IMR-90 (cell line): ENCODE measurements around the gene ATG9B. TPM values are rescaled to one million over a fixed set of nuclear protein-coding genes. Genes with fewer than 3 reads are reported as not detected.
A peak's percentile ranks its signal among the peaks of the same experiment; 100 is the strongest.

Source experiments
- ATAC-seq: fragments of 200-7000 bp; cut with Tn5 transposase; 2 replicates; pipeline ENCODE4 v1.9.1; 2020; ENCODE audit warnings: low read depth, mild to moderate bottlenecking, moderate library complexity
- BruUV-seq: library from RNA; stranded (reverse); fragments of 400-500 nt; replicated peaks from 2 replicates; lab custom pipeline; 2021; lab: Mats Ljungman, UMichigan
- CTCF ChIA-PET: fragments of 300-600 bp; formaldehyde crosslinking; extraction: SDS; loops from one replicate; lab custom pipeline; 2021; ENCODE audit warnings: antibody characterized with exemption; lab: Yijun Ruan, JAX
- POLR2A ChIA-PET: fragments of 300-600 bp; sonication (Branson Sonifier 250); formaldehyde crosslinking; loops from one replicate; lab custom pipeline; 2022; ENCODE audit warnings: antibody characterized with exemption; ENCODE audit not compliant: unreplicated experiment; lab: Charles Lee
- DNase-seq: peaks from one replicate; pipeline ENCODE4 v3.0.0; 2013
- H2AFZ ChIP-seq: replicated peaks from 2 replicates; pipeline ENCODE3; 2013; ENCODE audit warnings: low read length, mild to moderate bottlenecking; ENCODE audit not compliant: poor library complexity
- H2AK5ac ChIP-seq: 2 replicates; pipeline ENCODE4 v1.6.1; 2013; ENCODE audit warnings: low read depth, low read length, inconsistent platforms
- H2AK9ac ChIP-seq: replicated peaks from 2 replicates; pipeline ENCODE3; 2013; ENCODE audit warnings: mild to moderate bottlenecking, low read depth, low read length, moderate library complexity; ENCODE audit not compliant: poor library complexity
- H2BK120ac ChIP-seq: 2 replicates; pipeline ENCODE4 v1.6.1; 2013; ENCODE audit warnings: low read depth, low read length, inconsistent platforms
- H2BK15ac ChIP-seq: 3 replicates; pipeline ENCODE4 v1.6.1; 2013; ENCODE audit warnings: low read depth, low read length, inconsistent platforms
- H2BK20ac ChIP-seq: 2 replicates; pipeline ENCODE4 v1.6.1; 2013; ENCODE audit warnings: low read depth, mild to moderate bottlenecking, inconsistent platforms, low read length, moderate library complexity
- H2BK5ac ChIP-seq: 2 replicates; pipeline ENCODE4 v1.6.1; 2013; ENCODE audit warnings: mild to moderate bottlenecking, low read depth, low read length, inconsistent platforms; ENCODE audit not compliant: poor library complexity, severe bottlenecking
- H3K14ac ChIP-seq: replicated peaks from 2 replicates; pipeline ENCODE4 v1.6.1; 2013; ENCODE audit warnings: low read depth, low read length, inconsistent platforms
- H3K18ac ChIP-seq: 2 replicates; pipeline ENCODE4 v1.6.1; 2013; ENCODE audit warnings: low read depth, low read length, control low read depth
- H3K23ac ChIP-seq: 2 replicates; pipeline ENCODE4 v1.6.1; 2013; ENCODE audit warnings: low read depth, low read length, inconsistent platforms
- H3K27ac ChIP-seq: 2 replicates; pipeline ENCODE4 v1.5.1; 2013; ENCODE audit warnings: mild to moderate bottlenecking, control low read depth, low read length; ENCODE audit not compliant: insufficient read depth
- H3K27me3 ChIP-seq: 2 replicates; pipeline ENCODE4 v1.6.1; 2013; ENCODE audit warnings: low read length; ENCODE audit not compliant: control insufficient read depth, insufficient read depth
- H3K36me3 ChIP-seq: 2 replicates; pipeline ENCODE4 v1.6.1; 2013; ENCODE audit warnings: low read length, mixed read lengths; ENCODE audit not compliant: control insufficient read depth, insufficient read depth
- H3K4ac ChIP-seq: 2 replicates; pipeline ENCODE4 v1.6.1; 2013; ENCODE audit warnings: low read depth, low read length, inconsistent platforms
- H3K4me1 ChIP-seq: 2 replicates; pipeline ENCODE4 v1.6.1; 2013; ENCODE audit warnings: low read length, mixed read lengths; ENCODE audit not compliant: control insufficient read depth, insufficient read depth
- H3K4me2 ChIP-seq: 2 replicates; pipeline ENCODE4 v1.6.1; 2013; ENCODE audit warnings: low read depth, mild to moderate bottlenecking, control low read depth, low read length, moderate library complexity
- H3K4me3 ChIP-seq: 2 replicates; pipeline ENCODE4 v1.5.1; 2013; ENCODE audit warnings: low read depth, mild to moderate bottlenecking, control low read depth, low read length, moderate library complexity; ENCODE audit not compliant: insufficient read depth
- H3K56ac ChIP-seq: 2 replicates; pipeline ENCODE4 v1.6.1; 2013; ENCODE audit warnings: low read length, inconsistent platforms; ENCODE audit not compliant: insufficient read depth; ENCODE audit errors: extremely low read depth
- H3K79me1 ChIP-seq, 2 experiments: 2 replicates each; pipeline ENCODE4 v1.6.1; 2013; ENCODE audit warnings: low read length in 2 of 2, inconsistent platforms in 1 of 2, low read depth in 1 of 2
- H3K9ac ChIP-seq: 2 replicates; pipeline ENCODE4 v1.6.1; 2013; ENCODE audit warnings: low read depth, low read length, control low read depth
- H3K9me1 ChIP-seq: 2 replicates; pipeline ENCODE4 v1.6.1; 2013; ENCODE audit warnings: low read length, inconsistent platforms; ENCODE audit not compliant: insufficient read depth
- H3K9me3 ChIP-seq: 2 replicates; pipeline ENCODE4 v1.6.1; 2013; ENCODE audit warnings: low read length; ENCODE audit not compliant: control insufficient read depth, insufficient read depth
- H4K20me1 ChIP-seq: 2 replicates; pipeline ENCODE4 v1.6.1; 2013; ENCODE audit warnings: low read length, inconsistent platforms; ENCODE audit not compliant: insufficient read depth
- H4K5ac ChIP-seq: 2 replicates; pipeline ENCODE4 v1.6.1; 2013; ENCODE audit warnings: mild to moderate bottlenecking, low read depth, low read length, control low read depth
- H4K8ac ChIP-seq, 2 experiments: 2 replicates each; pipeline ENCODE4 v1.6.1; 2013; ENCODE audit warnings: low read depth in 2 of 2, low read length in 2 of 2, control low read depth in 1 of 2, inconsistent platforms in 1 of 2
- H4K91ac ChIP-seq: 2 replicates; pipeline ENCODE4 v1.6.1; 2013; ENCODE audit warnings: low read depth, low read length, inconsistent platforms; ENCODE audit not compliant: insufficient read depth
- BHLHE40 ChIP-seq: fragments of 150-350 bp; IDR thresholded peaks from 2 replicates; pipeline ENCODE4 v1.6.1; 2016; ENCODE audit warnings: mild to moderate bottlenecking, low read depth, low read length
- CEBPB ChIP-seq: IDR thresholded peaks from 2 replicates; pipeline ENCODE4 v1.6.1; 2012; ENCODE audit warnings: low read depth, low read length, improper control_type of control experiment
- CHD1 ChIP-seq: IDR thresholded peaks from 2 replicates; pipeline ENCODE4 v1.6.1; 2012; ENCODE audit warnings: low read depth, low read length, improper control_type of control experiment
- FOS ChIP-seq: fragments of 150-350 bp; IDR thresholded peaks from 2 replicates; pipeline ENCODE4 v1.6.1; 2016; ENCODE audit warnings: low read depth, low read length
- MAFK ChIP-seq: IDR thresholded peaks from 2 replicates; pipeline ENCODE4 v1.6.1; 2012; ENCODE audit warnings: low read depth, low read length, improper control_type of control experiment
- MAZ ChIP-seq: IDR thresholded peaks from 2 replicates; pipeline ENCODE4 v1.6.1; 2012; ENCODE audit warnings: low read depth, mild to moderate bottlenecking, low read length, improper control_type of control experiment, moderate library complexity, borderline replicate concordance
- MXI1 ChIP-seq: IDR thresholded peaks from 2 replicates; pipeline ENCODE4 v1.6.1; 2012; ENCODE audit warnings: low read depth, mild to moderate bottlenecking, low read length, moderate library complexity, borderline replicate concordance
- NFE2L2 ChIP-seq: fragments of 150-350 bp; IDR thresholded peaks from 2 replicates; pipeline ENCODE4 v1.6.1; 2016; ENCODE audit warnings: low read depth, mild to moderate bottlenecking, low read length
- POLR2A ChIP-seq: IDR thresholded peaks from 2 replicates; pipeline ENCODE4 v1.6.1; 2012; ENCODE audit warnings: mild to moderate bottlenecking, low read depth, low read length
- RAD21 ChIP-seq: IDR thresholded peaks from 2 replicates; pipeline ENCODE4 v1.6.1; 2012; ENCODE audit warnings: low read length, improper control_type of control experiment
- RCOR1 ChIP-seq: IDR thresholded peaks from 2 replicates; pipeline ENCODE4 v1.6.1; 2012; ENCODE audit warnings: mild to moderate bottlenecking, low read length, improper control_type of control experiment; ENCODE audit not compliant: insufficient replicate concordance
- RFX5 ChIP-seq: IDR thresholded peaks from 2 replicates; pipeline ENCODE4 v1.8.0; 2012; ENCODE audit warnings: low read depth, mild to moderate bottlenecking, low read length, moderate library complexity
- SMC3 ChIP-seq: fragments of 150-350 bp; IDR thresholded peaks from 2 replicates; pipeline ENCODE4 v1.6.1; 2016; ENCODE audit warnings: low read depth, mild to moderate bottlenecking, antibody characterized with exemption, low read length, moderate library complexity
- WGBS, 2 experiments: methylation state at CpG; one replicate each; pipeline versions ENCODE4 v1.1.5 to v1.1.7; 2013; ENCODE audit warnings: missing lambda C conversion rate in 2 of 2; ENCODE audit not compliant: insufficient read length in 1 of 2; ENCODE audit errors: extremely low coverage in 2 of 2; 5-methylcytosine and 5-hydroxymethylcytosine counted together
- dilution Hi-C: fragments of 300-500 bp; cut with HindIII; formaldehyde crosslinking; loops from one replicate; pipeline ENCODE4 v1.14.3; 2018; ENCODE audit warnings: low sequenced_read_pairs; ENCODE audit not compliant: unreplicated experiment
- in situ Hi-C: fragments of 300-500 bp; cut with MboI; formaldehyde crosslinking; loops from 3 replicates; pipeline ENCODE4 v1.14.3; 2019; ENCODE audit warnings: low sequenced_read_pairs, inconsistent platforms, mixed read lengths
- intact Hi-C: fragments of 100-400 bp; cut with micrococcal nuclease; formaldehyde crosslinking; loops from 2 replicates; pipeline ENCODE4 v1.10.0; 2022
- polyA plus RNA-seq, 3 experiments: library from polyadenylated mRNA; depleted of rRNA; stranded (reverse); fragments of >200 nt; gene quantifications; 2 replicates each; pipeline ENCODE4 v1.2.3, GENCODE V29; 2012; ENCODE audit warnings: low replicate concordance in 1 of 3
- total RNA-seq: library from RNA; depleted of rRNA; stranded (reverse); fragments of >200 nt; gene quantifications from 2 replicates; pipeline ENCODE4 v1.2.3, GENCODE V29; 2012
- TF ChIP-seq, protein P1 (sequence below): conservative IDR thresholded peaks from 2 replicates; pipeline ENCODE4 v1.5.1; 2012; ENCODE audit warnings: mild to moderate bottlenecking, low read depth, low read length, improper control_type of control experiment
- TF ChIP-seq, protein P2 (sequence below): fragments of 150-350 bp; IDR thresholded peaks from 2 replicates; pipeline ENCODE4 v1.6.1; 2017; ENCODE audit warnings: mild to moderate bottlenecking, antibody characterized with exemption, low read length, low read depth
- TF ChIP-seq, protein P3 (sequence below): fragments of 150-350 bp; IDR thresholded peaks from 2 replicates; pipeline ENCODE4 v1.6.1; 2016; ENCODE audit warnings: low read depth, mild to moderate bottlenecking, low read length, moderate library complexity, borderline replicate concordance

The ATG9B gene
- total and polyA plus RNA-seq, 2 of the 4 experiments (the other 2 are of a cell fraction), result 0.18 to 0.91 TPM

DNA sequence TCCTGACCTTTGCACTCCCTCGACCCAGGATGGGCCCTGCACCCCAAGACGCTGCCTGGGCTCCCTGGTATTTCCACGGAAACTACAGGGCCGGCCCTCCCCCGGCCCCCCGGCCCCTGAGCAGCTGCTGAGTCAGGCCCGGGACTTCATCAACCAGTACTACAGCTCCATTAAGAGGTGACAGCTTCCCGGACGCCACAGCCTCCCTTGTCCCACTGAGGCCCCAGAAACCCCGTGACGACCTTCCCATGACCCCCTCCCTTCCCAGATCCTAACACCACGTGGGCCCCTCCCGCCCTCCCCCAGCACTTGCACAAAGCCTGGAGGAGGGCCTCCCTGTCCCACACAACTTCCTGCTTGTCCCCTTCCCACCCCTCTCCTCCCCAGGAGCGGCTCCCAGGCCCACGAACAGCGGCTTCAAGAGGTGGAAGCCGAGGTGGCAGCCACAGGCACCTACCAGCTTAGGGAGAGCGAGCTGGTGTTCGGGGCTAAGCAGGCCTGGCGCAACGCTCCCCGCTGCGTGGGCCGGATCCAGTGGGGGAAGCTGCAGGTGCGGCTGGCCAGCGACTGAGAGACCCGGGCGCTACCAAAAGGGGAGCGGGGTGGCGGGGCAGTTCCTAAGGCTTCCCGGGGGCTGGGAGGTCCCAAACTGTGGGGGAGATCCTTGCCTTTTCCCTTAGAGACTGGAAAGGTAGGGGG lies 27.8 kb downstream of the ATG9B start:
- H3K9me1 ChIP-seq, result no peaks in the 10 kb centered on the region
- no peak overlapping the region for H3K18ac ChIP-seq
- H3K4me2 ChIP-seq, result no peak overlapping the region
- H3K23ac ChIP-seq, result no peak overlapping the region
- ChIA-PET POLR2A (no interaction called here), CTCF (no interaction called here)
- H2AK5ac ChIP-seq, result no peak overlapping the region
- no peak overlapping the region for H3K27ac ChIP-seq
- WGBS, 2 experiments, result 37% methylated on average over 16 of the region's 31 CpGs; no CpG with 5 or more reads in 1 of the 2 experiments
- H3K4me3 ChIP-seq, result no peak overlapping the region
- no peaks in the 10 kb centered on the region for H3K79me1 ChIP-seq
- H3K14ac ChIP-seq, result no peak overlapping the region
- H4K5ac ChIP-seq, result no peak overlapping the region; the same call in 1 of the 2 replicates
- no peaks in the 10 kb centered on the region for H3K9me3 ChIP-seq
- H2BK15ac ChIP-seq, result no peak overlapping the region
- H4K91ac ChIP-seq, result no peak overlapping the region
- H2AK9ac ChIP-seq, result no peak overlapping the region
- H2BK20ac ChIP-seq, result no peak overlapping the region
- ATAC-seq, result no peak
- H2BK5ac ChIP-seq, result no peak overlapping the region
- DNase-seq, result no peak
- TF ChIP-seq MAFK (no peak), RCOR1 (no peak), SMC3 (no peak), POLR2A (no peak), MAZ (no peak), BHLHE40 (no peak), FOS (no peak), CHD1 (no peak), CEBPB (no peak), NFE2L2 (no peak), RFX5 (no peak), MXI1 (no peak), RAD21 (no peak)
- TF ChIP-seq, protein P1, sequence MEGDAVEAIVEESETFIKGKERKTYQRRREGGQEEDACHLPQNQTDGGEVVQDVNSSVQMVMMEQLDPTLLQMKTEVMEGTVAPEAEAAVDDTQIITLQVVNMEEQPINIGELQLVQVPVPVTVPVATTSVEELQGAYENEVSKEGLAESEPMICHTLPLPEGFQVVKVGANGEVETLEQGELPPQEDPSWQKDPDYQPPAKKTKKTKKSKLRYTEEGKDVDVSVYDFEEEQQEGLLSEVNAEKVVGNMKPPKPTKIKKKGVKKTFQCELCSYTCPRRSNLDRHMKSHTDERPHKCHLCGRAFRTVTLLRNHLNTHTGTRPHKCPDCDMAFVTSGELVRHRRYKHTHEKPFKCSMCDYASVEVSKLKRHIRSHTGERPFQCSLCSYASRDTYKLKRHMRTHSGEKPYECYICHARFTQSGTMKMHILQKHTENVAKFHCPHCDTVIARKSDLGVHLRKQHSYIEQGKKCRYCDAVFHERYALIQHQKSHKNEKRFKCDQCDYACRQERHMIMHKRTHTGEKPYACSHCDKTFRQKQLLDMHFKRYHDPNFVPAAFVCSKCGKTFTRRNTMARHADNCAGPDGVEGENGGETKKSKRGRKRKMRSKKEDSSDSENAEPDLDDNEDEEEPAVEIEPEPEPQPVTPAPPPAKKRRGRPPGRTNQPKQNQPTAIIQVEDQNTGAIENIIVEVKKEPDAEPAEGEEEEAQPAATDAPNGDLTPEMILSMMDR, result no peak
- TF ChIP-seq, protein P2, sequence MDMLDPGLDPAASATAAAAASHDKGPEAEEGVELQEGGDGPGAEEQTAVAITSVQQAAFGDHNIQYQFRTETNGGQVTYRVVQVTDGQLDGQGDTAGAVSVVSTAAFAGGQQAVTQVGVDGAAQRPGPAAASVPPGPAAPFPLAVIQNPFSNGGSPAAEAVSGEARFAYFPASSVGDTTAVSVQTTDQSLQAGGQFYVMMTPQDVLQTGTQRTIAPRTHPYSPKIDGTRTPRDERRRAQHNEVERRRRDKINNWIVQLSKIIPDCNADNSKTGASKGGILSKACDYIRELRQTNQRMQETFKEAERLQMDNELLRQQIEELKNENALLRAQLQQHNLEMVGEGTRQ, result no peak
- TF ChIP-seq, protein P3, sequence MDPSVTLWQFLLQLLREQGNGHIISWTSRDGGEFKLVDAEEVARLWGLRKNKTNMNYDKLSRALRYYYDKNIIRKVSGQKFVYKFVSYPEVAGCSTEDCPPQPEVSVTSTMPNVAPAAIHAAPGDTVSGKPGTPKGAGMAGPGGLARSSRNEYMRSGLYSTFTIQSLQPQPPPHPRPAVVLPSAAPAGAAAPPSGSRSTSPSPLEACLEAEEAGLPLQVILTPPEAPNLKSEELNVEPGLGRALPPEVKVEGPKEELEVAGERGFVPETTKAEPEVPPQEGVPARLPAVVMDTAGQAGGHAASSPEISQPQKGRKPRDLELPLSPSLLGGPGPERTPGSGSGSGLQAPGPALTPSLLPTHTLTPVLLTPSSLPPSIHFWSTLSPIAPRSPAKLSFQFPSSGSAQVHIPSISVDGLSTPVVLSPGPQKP, result no peak
- H4K20me1 ChIP-seq, result no peaks in the 10 kb centered on the region
- BruUV-seq, result no TSS peak
- H2AFZ ChIP-seq, result peak overlapping the region; percentile 43
- H3K4me1 ChIP-seq, result peaks cover 4% of the 10 kb centered on the region; the same call in 1 of the 2 replicates
- H3K56ac ChIP-seq, result no peak overlapping the region
- H2BK120ac ChIP-seq, result no peak overlapping the region
- dilution Hi-C loops (no loop called here), in situ Hi-C loops (loop anchor here (25.0 kb wide), 1 partner anchor 584 kb away; a partner anchor contains a TSS), intact Hi-C loops (no loop called here)
- peaks cover 7% of the 10 kb centered on the region for H3K27me3 ChIP-seq
- H3K9ac ChIP-seq, result no peak overlapping the region
- no peaks in the 10 kb centered on the region for H3K36me3 ChIP-seq
- no peak overlapping the region for H3K4ac ChIP-seq
- no peak overlapping the region for H4K8ac ChIP-seq
